SU-DHL-6 (cell line): ENCODE results near the gene SPECC1.

Experiments
- H2AFZ ChIP-seq: fragments of 200-600 bp; sonication (generic); 2 replicates; pipeline ENCODE4 v1.6.1; 2014; ENCODE audit warnings: low read depth, mild to moderate bottlenecking, moderate library complexity, mixed read lengths, antibody characterized with exemption, low read length; ENCODE audit not compliant: severe bottlenecking
- H3F3A ChIP-seq: fragments of 200-600 bp; shearing (Covaris generic); 2 replicates; pipeline ENCODE4 v1.6.0; 2016; ENCODE audit warnings: antibody characterized with exemption, mild to moderate bottlenecking; ENCODE audit not compliant: insufficient read depth
- H3K27ac ChIP-seq: fragments of 200-600 bp; sonication (generic); 2 replicates; pipeline ENCODE4 v1.5.1; 2016; ENCODE audit warnings: low read depth, mild to moderate bottlenecking, low read length, moderate library complexity, mixed read lengths
- H3K27me3 ChIP-seq: fragments of 200-600 bp; sonication (generic), shearing (Covaris generic); 2 replicates; pipeline ENCODE4 v1.6.0; 2014; ENCODE audit warnings: mild to moderate bottlenecking, low read length
- H3K36me3 ChIP-seq: fragments of 200-600 bp; sonication (generic); 2 replicates; pipeline ENCODE4 v1.6.1; 2014; ENCODE audit warnings: mild to moderate bottlenecking, low read length, mixed read lengths
- H3K4me2 ChIP-seq: fragments of 300-600, 200-600 bp; shearing (Covaris generic), sonication (generic); 2 replicates; pipeline ENCODE4 v1.6.0; 2014; ENCODE audit warnings: low read length, low read depth, mild to moderate bottlenecking; ENCODE audit not compliant: poor library complexity, severe bottlenecking
- H3K4me3 ChIP-seq: fragments of 200-600 bp; sonication (generic); 2 replicates; pipeline ENCODE4 v1.5.1; 2014; ENCODE audit warnings: antibody characterized with exemption, low read length, mild to moderate bottlenecking, mixed read lengths; ENCODE audit not compliant: insufficient read depth, poor library complexity, severe bottlenecking
- H3K79me2 ChIP-seq: fragments of 200-600 bp; sonication (generic); 2 replicates; pipeline ENCODE4 v1.6.1; 2014; ENCODE audit warnings: mild to moderate bottlenecking, low read length, moderate library complexity; ENCODE audit not compliant: insufficient read depth
- H3K9ac ChIP-seq: fragments of 200-600 bp; sonication (generic); 2 replicates; pipeline ENCODE4 v1.7.0; 2014; ENCODE audit warnings: mild to moderate bottlenecking, low read length
- H3K9me2 ChIP-seq: fragments of 200-600 bp; sonication (generic); replicated peaks from 2 replicates; pipeline ENCODE4 v1.6.1; 2014; ENCODE audit warnings: low read length; ENCODE audit not compliant: insufficient read depth
- H3K9me3 ChIP-seq: fragments of 200-600 bp; sonication (generic); 2 replicates; pipeline ENCODE4 v1.6.1; 2014; ENCODE audit warnings: low read length, mixed read lengths; ENCODE audit not compliant: insufficient read depth
- H4K20me1 ChIP-seq: fragments of 200-600 bp; sonication (generic); 2 replicates; pipeline ENCODE4 v1.6.1; 2014; ENCODE audit warnings: low read depth, mild to moderate bottlenecking, antibody characterized with exemption, low read length, moderate library complexity, mixed read lengths
- CTCF ChIP-seq: fragments of 200-600 bp; sonication (generic); IDR thresholded peaks from one replicate; pipeline ENCODE4 v1.5.1; 2017; ENCODE audit warnings: antibody characterized with exemption, mild to moderate bottlenecking, low read length, moderate library complexity; ENCODE audit not compliant: insufficient read depth, poor library complexity, severe bottlenecking
- EZH2phosphoT487 ChIP-seq: fragments of 200-600 bp; sonication (generic), shearing (Covaris generic); conservative IDR thresholded peaks from 2 replicates; pipeline ENCODE4 v1.6.1; 2018; ENCODE audit warnings: mild to moderate bottlenecking, antibody characterized with exemption, low read length, moderate library complexity, mixed read lengths

Gene SPECC1

GRCh38 chr17:19979917-19980770, 29.0 kb upstream of the SPECC1 start:
- Histone ChIP-seq H3K4me2 (no peak overlapping the region), H3K9ac (no peak overlapping the region), H2AFZ (no peak overlapping the region), H3K27me3 (no peaks in the 10 kb centered on the region), H3K9me3 (no peaks in the 10 kb centered on the region), H3K4me3 (no peak overlapping the region), H3F3A (0 out of 2 replicates have a peak, but pooled peaks cover 2% of the 10 kb centered on the region), H3K27ac (no peak overlapping the region), H3K79me2 (peaks cover 24% of the 10 kb centered on the region), H3K36me3 (no peaks in the 10 kb centered on the region), H4K20me1 (no peaks in the 10 kb centered on the region), H3K9me2 (no peaks in the 10 kb centered on the region)
- TF ChIP-seq EZH2phosphoT487: no peak

GRCh38 chr17:19986941-19987861, 22.0 kb upstream of the SPECC1 start:
- no peaks in the 10 kb centered on the region for H3K9me3 ChIP-seq
- H3K36me3 ChIP-seq: no peaks in the 10 kb centered on the region
- H3K27ac ChIP-seq: no peak overlapping the region
- H4K20me1 ChIP-seq: no peaks in the 10 kb centered on the region
- no peaks in the 10 kb centered on the region for H3K79me2 ChIP-seq
- no peak overlapping the region for H3K4me2 ChIP-seq
- H3K9me2 ChIP-seq: no peaks in the 10 kb centered on the region
- H3F3A ChIP-seq: no peaks in the 10 kb centered on the region
- no peaks in the 10 kb centered on the region for H3K27me3 ChIP-seq
- TF ChIP-seq CTCF (no peak), EZH2phosphoT487 (no peak)
- no peak overlapping the region for H3K9ac ChIP-seq
- no peak overlapping the region for H2AFZ ChIP-seq
- H3K4me3 ChIP-seq: no peak overlapping the region

- Histone ChIP-seq H3K9ac (no peak overlapping the region), H4K20me1 (no peaks in the 10 kb centered on the region), H3K4me2 (no peak overlapping the region), H3K9me3 (no peaks in the 10 kb centered on the region), H3F3A (no peaks in the 10 kb centered on the region), H3K27ac (no peak overlapping the region), H3K79me2 (no peaks in the 10 kb centered on the region), H3K4me3 (no peak overlapping the region), H3K36me3 (no peaks in the 10 kb centered on the region), H3K9me2 (no peaks in the 10 kb centered on the region), H3K27me3 (no peaks in the 10 kb centered on the region), H2AFZ (no peak overlapping the region)
- TF ChIP-seq EZH2phosphoT487 (no peak), CTCF (no peak)
These were observed 21.3 kb upstream of the SPECC1 start for GRCh38 chr17:19987897-19988296.
